HG03469 (cell line): Measurements from ENCODE around the gene RMI2.

ENCODE experiments used
- ATAC-seq: cut with Tn5 transposase; IDR thresholded peaks from one replicate; pipeline ENCODE4 v1.9.1; 2021; ENCODE audit warnings: mild to moderate bottlenecking, moderate library complexity, moderate number of reproducible peaks; ENCODE audit not compliant: unreplicated experiment

Gene RMI2

DNA sequence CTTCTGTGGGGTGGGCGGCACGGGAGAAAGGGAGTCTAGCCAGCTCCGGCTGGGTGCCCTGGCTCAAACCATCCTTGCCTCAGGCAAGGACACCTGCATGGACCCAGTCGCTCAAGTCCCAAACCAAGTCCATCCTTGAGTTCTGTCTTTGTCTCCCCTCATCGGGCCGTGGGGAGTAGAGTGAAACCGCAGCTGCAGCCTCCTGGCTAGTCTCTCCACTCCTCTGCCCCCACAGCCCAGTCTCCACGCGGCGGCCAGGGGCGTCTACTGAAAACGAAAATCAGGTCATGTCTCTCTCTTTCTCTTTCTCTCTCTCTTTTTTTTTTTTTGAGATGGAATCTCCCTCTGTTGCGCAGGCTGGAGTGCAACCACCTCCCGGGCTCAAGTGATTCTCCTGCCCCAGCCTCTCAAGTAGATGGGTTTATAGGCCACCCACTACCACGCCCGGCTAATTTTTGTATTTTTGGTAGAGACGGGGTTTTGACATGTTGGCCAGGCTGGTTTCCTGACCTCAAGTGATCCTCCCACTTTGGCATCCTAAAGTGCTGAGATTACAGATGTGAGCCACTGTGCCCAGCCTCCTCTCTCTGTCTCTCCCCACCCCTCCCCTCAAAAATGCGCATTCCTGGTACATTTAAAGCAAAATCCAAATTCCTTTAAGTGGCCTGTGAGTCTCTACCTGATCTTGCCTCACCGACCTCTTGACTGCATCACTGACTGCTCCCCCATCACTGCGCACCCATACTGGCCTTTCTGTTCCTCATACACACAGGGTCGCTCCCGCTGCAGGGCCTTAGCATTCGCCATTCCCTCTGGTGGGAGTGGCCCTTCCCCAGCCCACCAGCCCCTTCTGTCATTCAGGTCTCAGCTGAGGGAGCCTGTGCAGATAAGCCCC lies 17.7 kb upstream of the RMI2 start:
- no peak for ATAC-seq

DNA sequence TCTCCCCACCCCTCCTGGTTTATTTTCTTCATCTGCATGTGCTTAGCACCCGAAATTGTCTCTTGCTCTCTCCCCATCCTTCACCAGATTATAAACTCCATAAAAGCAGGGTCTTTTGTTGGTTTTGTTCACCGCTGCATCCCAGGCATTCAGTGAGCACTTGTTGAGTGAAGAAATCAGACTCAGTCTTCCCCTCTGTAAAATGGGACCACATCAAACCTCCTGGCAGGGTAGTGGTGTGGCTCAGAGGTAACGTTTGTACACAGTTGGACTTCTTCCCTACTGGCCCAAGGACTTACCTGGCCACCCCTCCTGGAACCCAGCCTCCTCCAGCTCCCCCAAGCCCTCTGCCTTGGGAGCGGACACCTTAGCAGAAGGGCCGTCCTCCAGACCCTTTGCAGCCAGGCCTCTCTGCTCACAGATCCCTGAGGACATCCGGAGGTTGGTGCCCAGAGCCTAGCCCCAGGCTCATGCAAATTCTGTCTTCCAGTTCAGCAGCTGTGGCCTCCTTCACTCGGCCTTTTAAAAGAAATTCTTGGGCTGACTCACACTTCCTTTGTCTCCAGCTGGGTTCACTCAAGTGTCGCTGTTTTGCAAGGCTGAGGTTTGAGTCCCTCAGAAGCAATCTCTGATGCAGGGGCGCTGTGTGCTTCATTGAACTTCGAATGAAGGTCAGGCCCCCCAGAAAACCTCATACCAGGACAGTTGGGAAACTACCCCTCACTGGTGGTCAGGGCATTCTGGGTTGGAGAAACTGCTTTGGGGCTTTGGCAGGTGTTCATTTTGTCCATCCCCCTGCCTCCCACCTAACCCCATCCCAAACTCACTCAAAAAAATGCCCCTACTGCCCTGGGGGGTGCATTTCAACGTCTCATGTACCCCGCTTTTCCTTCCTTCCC lies 16.8 kb upstream of the RMI2 start:
- ATAC-seq: peak; percentile 70

DNA sequence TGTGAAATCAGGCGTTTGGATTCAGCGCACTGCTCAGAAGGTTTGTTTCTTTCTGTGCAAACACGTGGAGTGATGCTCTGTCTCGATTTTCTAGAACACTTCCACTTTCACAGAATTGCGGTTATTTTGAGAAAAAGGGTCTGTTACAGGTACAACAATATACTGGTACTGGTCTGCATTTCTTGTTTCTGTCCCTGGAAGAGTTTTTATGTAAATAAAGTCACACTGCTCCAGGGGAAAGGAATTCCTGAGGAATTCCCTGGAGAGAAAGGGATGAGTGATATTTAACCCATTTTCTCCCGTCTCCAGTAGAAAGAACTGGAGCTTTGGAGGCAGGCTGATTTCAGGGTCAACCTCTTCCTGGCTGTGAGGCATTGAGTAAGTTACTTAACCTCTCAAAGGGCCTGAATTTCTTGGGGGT lies 16.2 kb upstream of the RMI2 start:
- ATAC-seq: no peak

DNA sequence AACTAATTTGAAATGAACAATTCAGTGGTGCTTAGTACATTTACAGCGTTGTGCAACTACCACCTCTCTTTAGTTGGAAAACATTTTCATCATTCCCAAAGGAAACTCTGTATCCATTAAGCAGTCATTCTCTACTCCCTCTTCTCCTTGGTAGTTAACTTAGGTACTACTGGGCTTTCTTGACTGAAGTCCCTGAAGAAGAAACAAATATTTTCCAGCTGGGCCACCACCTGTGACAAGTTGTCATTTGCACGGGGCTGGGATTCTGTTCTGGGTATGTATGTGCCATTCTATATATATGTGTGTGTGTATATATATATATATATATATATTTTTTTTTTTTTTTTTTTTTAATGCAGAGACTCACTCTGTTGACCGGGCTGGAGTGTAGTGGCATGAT lies 15.4 kb upstream of the RMI2 start:
- ATAC-seq: no peak

DNA sequence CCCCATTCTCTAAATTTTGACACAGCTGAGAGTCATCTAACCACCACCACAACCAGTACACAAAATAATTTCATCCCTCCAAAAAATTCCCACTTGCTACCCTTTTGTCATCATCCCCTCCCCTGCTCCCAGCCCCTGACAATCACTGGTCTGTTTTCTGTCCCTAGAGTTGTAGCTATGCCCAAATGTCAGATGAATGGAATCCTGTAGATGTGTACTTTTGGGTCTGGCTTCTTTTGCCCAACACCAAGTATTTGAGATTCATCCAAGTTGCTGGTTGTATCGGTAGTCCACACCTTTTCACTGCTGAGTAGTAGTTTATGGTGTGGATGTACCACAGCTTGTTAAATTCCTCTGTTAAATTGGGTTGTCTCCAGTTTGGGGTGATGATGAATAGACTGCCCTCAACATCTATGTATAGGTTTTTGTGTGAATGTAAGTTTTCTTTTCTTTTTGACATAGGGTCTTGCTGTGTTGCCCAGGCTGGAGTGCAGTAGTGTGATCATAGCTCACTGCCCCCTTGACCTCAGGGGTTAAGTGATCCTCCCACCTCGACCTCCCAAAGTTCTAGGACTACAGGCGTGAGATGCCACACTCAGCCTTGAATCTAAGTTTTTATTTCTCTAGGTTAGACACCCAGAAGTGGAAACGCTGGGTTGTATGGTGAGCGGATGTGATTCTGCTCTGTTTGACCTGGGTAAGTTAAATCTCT lies 14.6 kb upstream of the RMI2 start:
- ATAC-seq: no peak

DNA sequence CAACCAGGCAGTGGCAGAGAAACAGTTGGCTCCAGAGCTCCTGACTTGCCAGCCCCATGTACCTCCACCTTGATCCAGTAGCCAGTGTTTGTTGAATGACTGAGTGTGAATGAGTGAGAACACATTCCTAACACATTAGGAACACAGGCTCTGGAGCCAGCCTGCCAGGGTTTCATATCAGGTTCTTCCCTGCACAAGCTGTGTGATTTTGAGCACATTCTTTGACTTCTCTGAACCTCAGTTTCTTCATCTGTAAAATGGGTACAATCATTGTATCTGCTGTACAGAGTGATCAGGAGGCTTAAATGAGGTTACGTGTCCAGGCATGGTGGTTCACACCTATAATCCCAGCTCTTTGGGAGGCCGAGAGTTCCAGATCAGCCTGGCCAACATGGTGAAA lies 13.3 kb upstream of the RMI2 start:
- no peak for ATAC-seq

DNA sequence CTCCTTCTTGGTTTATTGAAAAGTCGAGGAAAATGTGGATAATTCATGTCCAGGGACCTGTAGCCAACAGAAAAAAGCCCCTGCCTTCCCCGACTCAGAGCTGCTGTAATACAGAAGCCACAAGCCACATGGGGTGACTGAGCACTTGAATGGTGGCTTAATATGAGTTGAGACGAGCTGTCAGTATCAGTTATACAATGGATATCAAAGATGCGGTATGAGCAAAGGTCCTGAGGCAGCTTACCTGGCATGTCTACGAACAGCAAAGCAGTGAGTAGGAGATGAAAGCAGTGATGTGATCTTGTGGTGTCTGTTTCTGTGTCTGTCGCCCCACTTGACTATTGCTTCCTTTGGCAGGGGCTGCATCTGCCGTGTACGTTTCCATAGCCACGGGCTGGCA lies 12.2 kb upstream of the RMI2 start:
- ATAC-seq: no peak

DNA sequence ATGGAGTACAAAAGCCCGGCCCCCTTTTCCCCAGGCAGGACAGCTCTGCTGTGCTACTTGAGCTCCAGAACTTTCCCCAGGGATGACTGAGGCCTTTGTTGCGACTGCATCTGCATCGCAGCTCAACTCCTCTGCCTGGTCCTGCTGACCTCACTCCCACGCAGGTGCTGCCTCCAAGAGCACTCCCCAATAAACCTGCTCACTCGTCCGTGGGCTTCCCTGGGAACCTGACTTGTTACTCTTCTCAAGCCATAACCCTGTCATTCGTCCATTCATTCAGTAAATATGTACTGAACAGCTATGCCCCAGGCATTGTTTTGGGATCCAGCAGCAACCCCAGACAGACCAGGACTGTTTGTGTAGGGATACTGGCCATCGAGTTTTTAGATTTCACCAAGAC lies 11.6 kb upstream of the RMI2 start:
- no peak for ATAC-seq

DNA sequence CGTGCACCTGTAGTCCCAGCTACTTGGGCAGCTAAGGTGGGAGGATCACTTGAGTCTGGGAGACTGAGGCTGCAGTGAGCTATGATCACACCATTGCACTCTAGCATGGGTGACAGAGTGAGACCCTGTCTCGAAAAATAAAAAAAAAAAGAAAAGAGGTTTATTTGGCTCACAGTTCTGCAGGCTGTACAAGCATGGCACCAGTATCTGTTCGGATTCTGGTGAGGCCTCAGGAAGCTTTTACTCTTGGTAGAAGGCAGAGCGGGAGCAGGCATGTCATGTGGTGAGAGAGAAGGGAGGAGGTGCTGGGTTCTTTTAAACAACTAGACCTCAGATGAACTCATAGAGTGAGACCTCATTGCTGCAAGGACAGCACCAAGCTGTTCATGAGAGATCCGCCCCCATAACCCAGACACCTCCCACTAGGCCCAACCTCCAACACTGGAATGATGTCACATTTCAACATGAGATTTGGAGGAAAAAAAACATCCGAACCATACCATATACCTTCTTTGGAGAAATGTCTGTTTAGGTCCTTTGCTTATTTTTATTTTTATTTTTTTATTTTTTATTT lies 10.3 kb upstream of the RMI2 start:
- no peak for ATAC-seq

DNA sequence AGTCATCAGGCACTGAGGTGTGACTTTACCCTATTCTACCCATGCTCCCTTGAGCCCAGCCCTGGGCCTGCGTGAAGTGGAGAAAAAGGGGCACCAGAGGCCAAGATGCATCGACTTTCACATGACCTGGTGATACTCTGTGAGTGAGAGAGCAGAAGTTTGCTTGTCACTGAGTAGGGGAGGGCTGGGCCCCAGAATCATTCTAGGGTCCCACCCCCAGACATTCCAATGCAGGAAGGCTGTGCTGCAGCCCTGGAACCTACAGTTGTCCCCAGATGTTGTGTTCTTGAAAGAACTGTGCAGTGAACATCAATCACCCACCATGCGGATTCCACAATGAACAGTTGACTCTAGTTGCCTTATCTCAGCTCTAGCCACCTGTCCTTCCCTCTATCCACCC lies 6.2 kb upstream of the RMI2 start:
- no peak for ATAC-seq

DNA sequence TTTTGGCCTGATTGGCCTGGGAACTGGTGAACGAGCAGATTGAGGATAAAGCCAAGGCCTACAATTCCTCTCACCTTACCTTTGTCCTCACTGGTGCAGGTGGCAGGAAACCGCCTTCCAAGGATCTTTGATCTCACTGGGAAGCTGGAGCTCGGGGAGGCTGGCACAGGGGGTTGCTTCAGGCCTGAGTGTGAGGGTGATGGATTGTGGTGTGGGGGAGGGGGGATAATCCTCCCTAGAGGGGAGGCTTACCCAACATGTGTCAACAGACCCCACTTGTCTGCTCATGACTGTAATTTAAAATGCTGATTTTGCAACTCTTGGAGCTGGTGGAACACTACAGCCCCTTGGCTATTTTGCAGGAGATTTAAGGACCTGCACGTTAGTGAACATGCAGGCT lies 4.5 kb upstream of the RMI2 start:
- ATAC-seq: no peak

DNA sequence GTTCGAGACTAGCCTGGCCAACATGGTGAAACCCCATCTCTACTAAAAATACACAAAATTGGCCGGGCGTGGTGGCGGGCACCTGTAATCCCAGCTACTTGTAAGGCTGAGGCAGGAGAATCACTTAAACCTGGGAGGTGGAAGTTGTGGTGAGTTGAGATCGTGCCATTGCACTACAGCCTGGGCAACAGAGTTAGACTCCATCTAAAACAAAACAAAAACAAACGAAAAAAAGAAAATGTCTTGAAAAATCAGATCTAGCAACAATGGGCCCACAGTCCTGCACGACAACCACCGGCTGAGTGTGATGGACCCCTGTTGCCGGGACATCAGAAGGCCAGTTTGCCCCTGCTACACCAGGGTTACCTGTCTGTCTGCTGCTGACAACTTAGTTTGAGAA lies 3.9 kb upstream of the RMI2 start:
- no peak for ATAC-seq

DNA sequence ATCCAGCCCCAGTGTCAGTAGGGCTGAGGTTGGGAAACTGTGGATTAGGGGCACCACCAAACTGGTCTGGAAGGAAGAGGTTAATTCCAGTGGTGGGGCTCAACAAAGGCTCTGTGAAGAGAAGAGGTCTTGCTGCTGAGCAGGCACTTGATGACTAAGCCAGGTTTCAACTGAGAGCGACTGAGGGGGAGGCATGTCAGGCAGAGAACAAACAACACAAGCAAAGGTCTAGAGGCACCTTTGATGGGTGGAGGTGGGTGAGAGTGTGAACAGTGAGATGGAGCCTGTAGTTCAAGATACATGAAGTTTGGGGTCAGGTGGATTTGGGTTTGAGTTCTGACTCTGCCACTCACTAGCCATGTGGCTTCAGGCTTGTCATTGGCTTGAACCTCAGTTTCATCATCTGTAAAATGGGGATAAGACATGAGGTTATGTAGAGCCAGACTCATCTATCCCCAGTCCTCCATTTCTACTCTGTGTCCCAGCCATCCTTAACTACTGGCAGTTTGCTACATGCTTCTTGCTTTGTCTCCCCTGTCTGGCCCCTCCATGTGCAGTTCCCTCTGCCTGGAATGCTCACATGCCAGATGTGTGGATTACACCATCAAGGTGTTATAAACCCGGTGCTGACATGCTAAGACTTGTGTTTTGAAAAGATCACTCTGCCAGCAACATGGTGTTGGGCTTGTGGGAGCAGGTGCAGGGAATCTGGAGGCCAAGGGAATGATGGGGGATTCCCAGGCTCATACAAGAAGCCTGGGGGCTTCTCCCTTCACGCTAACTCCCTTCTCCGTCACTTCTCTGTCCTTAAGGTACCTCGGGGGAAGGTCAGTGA lies 3.0 kb upstream of the RMI2 start:
- ATAC-seq: no peak

DNA sequence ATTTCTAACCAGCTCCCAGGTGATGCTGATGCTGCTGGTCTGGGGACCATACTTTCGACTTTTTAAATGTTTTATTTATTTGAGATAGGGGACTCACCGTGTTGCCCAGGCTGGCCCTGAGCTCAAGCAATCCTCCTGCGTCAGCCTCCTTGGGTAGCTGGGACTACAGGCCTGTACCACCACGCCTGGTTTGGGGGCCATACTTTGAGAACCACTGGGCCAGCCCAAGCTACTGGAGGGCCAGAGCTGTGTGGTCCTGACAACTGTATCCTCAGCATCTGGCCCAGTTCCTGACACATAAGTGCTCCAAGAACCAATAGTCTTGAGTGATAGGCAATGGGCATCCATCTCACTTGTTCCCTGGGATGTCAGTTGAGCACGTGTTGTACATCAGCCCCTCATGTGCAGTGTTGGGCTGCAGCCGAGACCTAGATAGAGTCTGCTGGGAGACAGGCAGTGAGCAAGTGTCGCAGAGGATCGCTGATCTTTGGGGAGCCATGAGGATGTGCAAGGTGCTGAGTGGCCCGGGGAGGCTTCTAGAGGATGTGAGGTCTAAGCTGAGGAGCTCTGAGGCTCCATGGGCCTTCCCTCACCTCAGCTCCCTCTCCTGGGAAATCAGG lies 1.6 kb downstream of the RMI2 start:
- no peak for ATAC-seq

DNA sequence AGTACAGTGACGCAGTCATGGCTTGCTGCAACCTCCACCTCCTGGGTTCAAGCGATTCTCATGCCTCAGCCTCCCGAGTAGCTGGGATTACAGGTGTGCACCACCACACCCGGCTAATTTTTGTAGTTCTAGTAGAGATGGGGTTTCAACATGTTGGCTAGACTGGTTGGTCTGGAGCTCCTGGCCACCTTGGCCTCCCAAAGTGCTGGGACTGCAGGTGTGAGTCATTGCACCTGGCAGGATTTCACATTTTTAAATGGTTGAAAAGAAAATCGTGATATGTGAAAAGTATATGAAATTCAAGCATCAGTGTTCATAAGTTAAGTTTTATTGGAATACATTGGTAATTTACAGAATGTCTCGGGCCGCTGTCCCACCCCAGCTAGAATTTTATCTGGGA lies 2.6 kb downstream of the RMI2 start:
- ATAC-seq: no peak

DNA sequence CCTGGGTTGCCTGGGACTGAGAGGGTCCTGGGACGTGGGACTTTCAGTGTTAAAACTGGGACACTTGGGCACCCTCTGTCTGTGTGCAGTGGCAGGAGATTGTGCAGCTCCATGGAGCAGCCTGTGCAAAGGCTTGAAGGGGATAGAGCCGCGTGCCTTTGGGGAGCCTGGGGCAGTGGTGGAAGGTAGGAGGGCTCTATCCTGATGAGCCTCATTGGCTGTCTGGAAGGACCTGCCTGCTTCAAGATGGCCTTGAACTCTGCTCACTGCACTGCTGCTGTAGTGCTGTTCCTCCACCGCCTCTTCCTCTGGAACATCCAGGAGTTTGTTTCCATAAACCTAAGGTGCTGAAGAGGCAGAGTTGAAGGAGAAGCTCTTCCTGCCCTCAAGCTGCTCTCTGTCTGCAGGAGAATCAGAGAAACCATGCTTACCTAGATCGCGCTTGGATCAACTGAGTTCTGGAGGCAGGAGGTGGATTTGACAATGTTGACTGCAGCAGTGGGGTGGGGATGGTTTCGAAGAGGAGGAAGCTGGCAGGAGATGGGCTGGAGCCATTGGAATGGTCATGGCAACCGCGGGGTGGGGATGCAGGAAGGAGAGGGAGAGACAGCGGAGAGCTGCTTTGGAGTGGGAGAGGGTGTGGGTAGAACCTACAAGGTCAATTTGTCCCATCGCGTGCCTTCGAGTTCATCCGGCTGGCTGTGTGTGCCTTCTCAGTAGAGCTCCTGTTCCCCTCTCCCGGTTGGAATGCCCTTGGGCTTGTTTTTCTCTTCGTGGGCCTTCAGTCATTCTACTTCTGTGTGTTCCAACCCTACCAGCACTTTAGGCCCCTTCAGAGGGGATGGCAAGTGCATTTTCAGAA lies 3.7 kb downstream of the RMI2 start:
- ATAC-seq: no peak

DNA sequence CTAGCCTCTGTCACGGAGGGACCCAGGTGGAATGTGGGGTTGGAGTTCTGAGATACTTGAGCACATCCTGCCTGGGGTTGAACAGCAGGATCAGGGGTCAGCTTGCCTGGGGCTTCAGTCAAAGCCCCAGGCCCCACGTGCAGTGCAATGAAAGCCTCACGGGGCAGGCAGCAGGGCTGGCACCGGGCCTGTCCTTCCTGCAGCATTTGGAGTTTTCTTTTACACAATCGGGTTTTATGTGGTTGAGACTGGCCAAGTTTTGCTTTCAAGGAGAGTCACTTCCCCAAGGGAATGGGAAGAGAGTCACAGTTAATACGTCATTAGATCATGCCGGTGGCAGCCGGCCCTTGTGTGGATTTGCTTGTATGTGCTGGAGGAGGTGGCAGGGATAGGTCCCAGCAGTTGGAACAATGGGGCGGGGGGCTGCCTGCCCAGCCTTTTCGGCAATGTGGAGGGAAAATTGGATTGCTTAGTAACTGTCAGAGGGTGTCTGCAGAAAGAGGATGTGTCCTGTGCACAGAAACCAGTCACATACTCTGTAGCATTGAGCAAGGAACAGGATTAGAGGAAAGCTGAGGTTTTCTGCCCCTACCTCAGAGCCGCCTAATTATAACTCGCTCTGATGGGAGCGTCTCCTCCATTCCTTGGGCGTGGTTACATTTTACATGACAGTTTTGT lies 4.5 kb downstream of the RMI2 start:
- no peak for ATAC-seq

DNA sequence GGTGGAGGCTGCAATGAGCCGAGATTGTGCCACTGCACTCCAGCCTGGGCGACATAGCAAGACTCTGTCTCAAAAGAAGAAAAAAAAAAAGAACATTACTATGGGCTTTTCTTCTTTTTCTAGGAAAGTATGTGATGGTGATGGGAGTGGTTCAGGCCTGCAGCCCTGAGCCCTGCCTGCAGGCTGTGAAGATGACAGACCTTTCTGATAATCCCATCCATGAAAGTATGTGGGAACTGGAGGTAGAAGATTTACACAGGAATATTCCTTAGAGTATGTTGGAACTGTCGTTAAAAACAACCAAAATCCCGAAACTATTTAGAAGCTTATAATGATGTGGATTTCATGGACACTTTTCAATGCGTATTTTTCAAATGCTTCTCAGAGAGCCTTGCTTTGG lies 5.3 kb downstream of the RMI2 start:
- no peak for ATAC-seq
